Mesenchymal stem cell (in vitro differentiated cells and primary cell): ENCODE data around the gene C11orf97.

Experiments used
- DNase-seq: peaks from one replicate; pipeline ENCODE4 v3.0.0-alpha.2; 2013
- H2AFZ ChIP-seq: one replicate; pipeline ENCODE4 v1.6.1; 2013; ENCODE audit warnings: low read depth, mild to moderate bottlenecking, control low read depth, inconsistent platforms, low read length, moderate library complexity
- H2AK5ac ChIP-seq: 2 replicates; pipeline ENCODE4 v1.6.1; 2013; ENCODE audit warnings: low read length, moderate library complexity, mild to moderate bottlenecking, inconsistent platforms; ENCODE audit not compliant: severe bottlenecking
- H2BK120ac ChIP-seq: one replicate; pipeline ENCODE4 v1.6.1; 2013; ENCODE audit warnings: low read depth, mild to moderate bottlenecking, inconsistent platforms, low read length, moderate library complexity
- H2BK12ac ChIP-seq, 2 experiments: one replicate each; pipeline ENCODE4 v1.6.1; 2013; ENCODE audit warnings: inconsistent platforms in 2 of 2, low read length in 2 of 2, mild to moderate bottlenecking in 2 of 2, moderate library complexity in 2 of 2, control low read depth in 1 of 2
- H2BK15ac ChIP-seq: one replicate; pipeline ENCODE4 v1.6.1; 2013; ENCODE audit warnings: mild to moderate bottlenecking, low read depth, inconsistent platforms; ENCODE audit not compliant: poor library complexity, severe bottlenecking
- H2BK5ac ChIP-seq: 2 replicates; pipeline ENCODE4 v1.6.1; 2013; ENCODE audit warnings: low read depth, mild to moderate bottlenecking, low read length, control low read depth, inconsistent platforms; ENCODE audit not compliant: poor library complexity, severe bottlenecking
- H3K14ac ChIP-seq, 2 experiments: one replicate each; pipeline ENCODE4 v1.6.1; 2013; ENCODE audit warnings: inconsistent platforms in 2 of 2, low read length in 2 of 2, control low read depth in 1 of 2, mild to moderate bottlenecking in 1 of 2, moderate library complexity in 1 of 2
- H3K18ac ChIP-seq, 2 experiments: one replicate each; pipeline ENCODE4 v1.6.1; 2013; ENCODE audit warnings: inconsistent platforms in 2 of 2, low read length in 2 of 2, control low read depth in 1 of 2, low read depth in 1 of 2, mild to moderate bottlenecking in 1 of 2
- H3K23ac ChIP-seq, 2 experiments: one replicate each; pipeline ENCODE4 v1.6.1; 2013; ENCODE audit warnings: inconsistent platforms in 2 of 2, low read length in 2 of 2, mild to moderate bottlenecking in 2 of 2, moderate library complexity in 2 of 2, control low read depth in 1 of 2
- H3K27ac ChIP-seq: 2 replicates; pipeline ENCODE4 v1.5.1; 2013; ENCODE audit warnings: mild to moderate bottlenecking, moderate library complexity, low read length, control low read depth, inconsistent platforms; ENCODE audit not compliant: poor library complexity, severe bottlenecking
- H3K27me3 ChIP-seq, 2 experiments: 2 replicates each; pipeline versions ENCODE4 v1.6.1 to v1.7.0; 2013; ENCODE audit warnings: low read length in 2 of 2, mild to moderate bottlenecking in 2 of 2, moderate library complexity in 2 of 2, control low read depth in 1 of 2, inconsistent platforms in 1 of 2; ENCODE audit not compliant: control insufficient read depth in 1 of 2, insufficient read depth in 1 of 2
- H3K36me3 ChIP-seq, 2 experiments: 2 replicates each; pipeline versions ENCODE4 v1.6.1 to v1.7.0; 2013; ENCODE audit warnings: low read length in 2 of 2, control low read depth in 1 of 2, inconsistent platforms in 1 of 2, low read depth in 1 of 2, mild to moderate bottlenecking in 1 of 2; ENCODE audit not compliant: insufficient read depth in 2 of 2, control insufficient read depth in 1 of 2
- H3K4ac ChIP-seq, 2 experiments: one replicate each; pipeline ENCODE4 v1.6.1; 2013; ENCODE audit warnings: inconsistent platforms in 2 of 2, low read length in 2 of 2, mild to moderate bottlenecking in 2 of 2, moderate library complexity in 2 of 2, control low read depth in 1 of 2, low read depth in 1 of 2
- H3K4me1 ChIP-seq: 2 replicates; pipeline ENCODE4 v1.6.1; 2013; ENCODE audit warnings: low read depth, low read length, control low read depth; ENCODE audit not compliant: control insufficient read depth, insufficient read depth
- H3K4me2 ChIP-seq: 2 replicates; pipeline ENCODE4 v1.6.1; 2013; ENCODE audit warnings: low read length, mild to moderate bottlenecking, inconsistent platforms; ENCODE audit not compliant: poor library complexity, severe bottlenecking
- H3K4me3 ChIP-seq, 2 experiments: 2 replicates each; pipeline versions ENCODE4 v1.5.1 to v1.7.0; 2013; ENCODE audit warnings: low read length in 2 of 2, mild to moderate bottlenecking in 2 of 2, control low read depth in 1 of 2, low read depth in 1 of 2; ENCODE audit not compliant: insufficient read depth in 1 of 2
- H3K79me1 ChIP-seq: replicated peaks from 2 replicates; pipeline ENCODE4 v1.6.1; 2013; ENCODE audit warnings: mild to moderate bottlenecking, control low read depth, low read length, inconsistent platforms; ENCODE audit not compliant: poor library complexity, severe bottlenecking
- H3K9ac ChIP-seq: 2 replicates; pipeline ENCODE4 v1.7.0; 2013; ENCODE audit warnings: mild to moderate bottlenecking, low read length, moderate library complexity
- H3K9me3 ChIP-seq: 2 replicates; pipeline ENCODE4 v1.7.0; 2013; ENCODE audit warnings: mild to moderate bottlenecking, low read length; ENCODE audit not compliant: control insufficient read depth
- H4K8ac ChIP-seq: one replicate; pipeline ENCODE4 v1.6.1; 2013; ENCODE audit warnings: inconsistent platforms, mild to moderate bottlenecking, low read length, moderate library complexity
- H4K91ac ChIP-seq: one replicate; pipeline ENCODE4 v1.6.1; 2013; ENCODE audit warnings: mild to moderate bottlenecking, low read length, inconsistent platforms
- WGBS: methylation state at CpG from one replicate; pipeline ENCODE4 v1.1.7; 2013; ENCODE audit warnings: mixed read lengths; 5-methylcytosine and 5-hydroxymethylcytosine counted together

Gene C11orf97

GRCh38 chr11:94516725-94517124, 4.5 kb downstream of the C11orf97 start:
- WGBS, result 0% methylated on average over 1 of the region's 1 CpG
- peaks cover 0 to 3% of the 10 kb centered on the region in 2 experiments for H3K27me3 ChIP-seq

GRCh38 chr11:94518300-94518699, 6.0 kb downstream of the C11orf97 start:
- WGBS, result 100% methylated on average over 1 of the region's 4 CpGs
- Histone ChIP-seq H3K27ac (no peak overlapping the region), H3K9ac (no peak overlapping the region), H2AK5ac (no peak overlapping the region), H3K36me3 (no peaks in the 10 kb centered on the region), H2AFZ (no peak overlapping the region), H3K4me3 (no peak overlapping the region), H3K4me1 (peaks cover 2% of the 10 kb centered on the region), H3K23ac (no peak overlapping the region), H3K79me1 (no peaks in the 10 kb centered on the region), H3K14ac (no peak overlapping the region), H4K8ac (no peak overlapping the region), H2BK12ac (no peak overlapping the region), H3K4me2 (no peak overlapping the region), H2BK5ac (no peak overlapping the region), H3K9me3 (no peaks in the 10 kb centered on the region), H4K91ac (no peak overlapping the region), H3K4ac (no peak overlapping the region), H2BK15ac (no peak overlapping the region), H3K18ac (no peak overlapping the region), H2BK120ac (no peak overlapping the region), H3K27me3 (peaks cover 0 to 3% of the 10 kb centered on the region in 2 experiments)
- DNase-seq, result no peak

More at GRCh38 chr11:94516725-94517124, 4.5 kb downstream of the C11orf97 start:
- H2AK5ac ChIP-seq, result no peak overlapping the region
- no peak overlapping the region for H2AFZ ChIP-seq
- no peak overlapping the region for H2BK15ac ChIP-seq
- H3K14ac ChIP-seq, result no peak overlapping the region
- no peak for DNase-seq
- H3K36me3 ChIP-seq, result no peaks in the 10 kb centered on the region
- H2BK5ac ChIP-seq, result no peak overlapping the region
- H3K4me1 ChIP-seq, result peaks cover 11% of the 10 kb centered on the region
- no peak overlapping the region for H3K4me3 ChIP-seq
- no peak overlapping the region for H2BK12ac ChIP-seq
- no peak overlapping the region for H3K4me2 ChIP-seq
- no peak overlapping the region for H2BK120ac ChIP-seq
- no peak overlapping the region for H4K8ac ChIP-seq
- H3K23ac ChIP-seq, result no peak overlapping the region
- no peak overlapping the region for H3K18ac ChIP-seq
- no peak overlapping the region for H4K91ac ChIP-seq
- H3K4ac ChIP-seq, result no peak overlapping the region
- H3K27ac ChIP-seq, result no peak overlapping the region
- H3K9ac ChIP-seq, result no peak overlapping the region
- no peaks in the 10 kb centered on the region for H3K9me3 ChIP-seq
- no peaks in the 10 kb centered on the region for H3K79me1 ChIP-seq

- DNase-seq, result peak; percentile 43
- no peaks in the 10 kb centered on the region for H3K9me3 ChIP-seq
- no peak overlapping the region for H2AFZ ChIP-seq
- peaks cover 0 to 3% of the 10 kb centered on the region in 2 experiments for H3K27me3 ChIP-seq
- H3K4me3 ChIP-seq, result no peak overlapping the region
- H3K4me1 ChIP-seq, result no peaks in the 10 kb centered on the region
- H3K79me1 ChIP-seq, result no peaks in the 10 kb centered on the region
- 0% methylated on average over 1 of the region's 5 CpGs for WGBS
- no peak overlapping the region for H4K91ac ChIP-seq
- H3K27ac ChIP-seq, result no peak overlapping the region
- no peak overlapping the region for H3K4me2 ChIP-seq
- no peak overlapping the region for H2BK120ac ChIP-seq
- H4K8ac ChIP-seq, result no peak overlapping the region
- no peak overlapping the region for H2BK5ac ChIP-seq
- no peak overlapping the region for H3K18ac ChIP-seq
- no peak overlapping the region for H2BK15ac ChIP-seq
- H2BK12ac ChIP-seq, result no peak overlapping the region
- H3K36me3 ChIP-seq, result no peaks in the 10 kb centered on the region
- no peak overlapping the region for H3K4ac ChIP-seq
- H3K23ac ChIP-seq, result no peak overlapping the region
- no peak overlapping the region for H2AK5ac ChIP-seq
- peak overlapping the region; percentile 40 for H3K9ac ChIP-seq
- no peak overlapping the region for H3K14ac ChIP-seq
Measured at GRCh38 chr11:94519478-94520084, 7.3 kb downstream of the C11orf97 start.

- H2BK5ac ChIP-seq, result no peak overlapping the region
- H2BK15ac ChIP-seq, result no peak overlapping the region
- H3K9ac ChIP-seq, result no peak overlapping the region
- no peaks in the 10 kb centered on the region for H3K79me1 ChIP-seq
- H4K91ac ChIP-seq, result no peak overlapping the region
- DNase-seq, result no peak
- H4K8ac ChIP-seq, result no peak overlapping the region
- no peak overlapping the region for H3K18ac ChIP-seq
- H3K4me2 ChIP-seq, result no peak overlapping the region
- no peaks in the 10 kb centered on the region for H3K4me1 ChIP-seq
- H3K23ac ChIP-seq, result no peak overlapping the region
- no peaks in the 10 kb centered on the region for H3K27me3 ChIP-seq
- 59% methylated on average over 4 of the region's 5 CpGs for WGBS
- no peak overlapping the region for H2AK5ac ChIP-seq
- H3K4ac ChIP-seq, result no peak overlapping the region
- H3K4me3 ChIP-seq, result no peak overlapping the region
- H3K36me3 ChIP-seq, result no peaks in the 10 kb centered on the region
- no peak overlapping the region for H3K14ac ChIP-seq
- H2BK12ac ChIP-seq, result no peak overlapping the region
- H3K27ac ChIP-seq, result no peak overlapping the region
- no peaks in the 10 kb centered on the region for H3K9me3 ChIP-seq
- H2AFZ ChIP-seq, result no peak overlapping the region
- no peak overlapping the region for H2BK120ac ChIP-seq
Measured at GRCh38 chr11:94521684-94522083, 9.4 kb downstream of the C11orf97 start.
